Left hindlimb (tissue), 1 donor: ENCODE data around the gene TCN1.

ENCODE experiments used
- DNase-seq: peaks from one replicate; pipeline ENCODE4 v3.0.0-alpha.2; 2018

Gene TCN1

GRCh38 chr11:59807047-59807610 lies 59.2 kb downstream of the TCN1 start:
- DNase-seq, result no peak

- no peak for DNase-seq
These were observed 62.2 kb downstream of the TCN1 start for GRCh38 chr11:59804061-59804460.
